OCI-LY3 (cell line): ENCODE measurements around the gene DENND4B.
A peak's percentile ranks its signal among the peaks of the same experiment; 100 is the strongest.

ENCODE experiments used
- H2AFZ ChIP-seq: fragments of 200-600, 300-600 bp; shearing (Covaris generic); 2 replicates; pipeline ENCODE4 v1.6.0; 2014; ENCODE audit warnings: antibody characterized with exemption, low read depth, low read length
- H3K27ac ChIP-seq: fragments of 200-600, 300-600 bp; sonication (generic); 2 replicates; pipeline ENCODE4 v1.5.1; 2014; ENCODE audit warnings: mild to moderate bottlenecking, low read length, moderate library complexity, mixed read lengths
- H3K27me3 ChIP-seq: fragments of 200-600, 300-600 bp; sonication (generic); 2 replicates; pipeline ENCODE4 v1.6.1; 2014; ENCODE audit warnings: low read depth, low read length, mixed read lengths
- H3K36me3 ChIP-seq: fragments of 200-600, 300-600 bp; sonication (generic); replicated peaks from 2 replicates; pipeline ENCODE3; 2014; ENCODE audit warnings: low read depth, low read length, mixed read lengths
- H3K4me1 ChIP-seq: fragments of 300-600, 200-600 bp; sonication (generic); 2 replicates; pipeline ENCODE4 v1.6.1; 2014; ENCODE audit warnings: low read length, mixed read lengths
- H3K4me2 ChIP-seq: fragments of 200-600, 300-600 bp; sonication (generic); 2 replicates; pipeline ENCODE4 v1.6.1; 2014; ENCODE audit warnings: low read length, mixed read lengths
- H3K4me3 ChIP-seq: fragments of 300-600, 200-600 bp; sonication (generic); 2 replicates; pipeline ENCODE4 v1.5.1; 2014; ENCODE audit warnings: antibody characterized with exemption, mild to moderate bottlenecking, low read length, moderate library complexity
- H3K79me2 ChIP-seq: fragments of 300-600, 200-600 bp; shearing (Covaris generic); 2 replicates; pipeline ENCODE4 v1.6.1; 2014; ENCODE audit warnings: mild to moderate bottlenecking, low read length, mixed read lengths
- H3K9ac ChIP-seq: fragments of 300-600, 200-600 bp; shearing (Covaris generic); 2 replicates; pipeline ENCODE4 v1.6.0; 2014; ENCODE audit warnings: mild to moderate bottlenecking, low read length, moderate library complexity
- H3K9me3 ChIP-seq: fragments of 200-600, 300-600 bp; shearing (Covaris generic); 2 replicates; pipeline ENCODE4 v1.6.1; 2014; ENCODE audit warnings: low read length, mixed read lengths; ENCODE audit not compliant: insufficient read depth
- H4K20me1 ChIP-seq: fragments of 200-600, 300-600 bp; sonication (generic); 2 replicates; pipeline ENCODE4 v1.6.1; 2016; ENCODE audit warnings: low read length, mixed read lengths; ENCODE audit not compliant: insufficient read depth
- EZH2phosphoT487 ChIP-seq: fragments of 200-600 bp; shearing (Covaris generic); IDR thresholded peaks from 2 replicates; pipeline ENCODE4 v1.6.1; 2018; ENCODE audit warnings: antibody characterized with exemption, mixed run types, low read depth
- TF ChIP-seq, protein P1 (sequence below): fragments of 200-600, 300-600 bp; sonication (generic); IDR thresholded peaks from 2 replicates; pipeline ENCODE4 v1.5.1; 2014; ENCODE audit warnings: antibody characterized with exemption, low read length, low read depth

Gene DENND4B

DNA sequence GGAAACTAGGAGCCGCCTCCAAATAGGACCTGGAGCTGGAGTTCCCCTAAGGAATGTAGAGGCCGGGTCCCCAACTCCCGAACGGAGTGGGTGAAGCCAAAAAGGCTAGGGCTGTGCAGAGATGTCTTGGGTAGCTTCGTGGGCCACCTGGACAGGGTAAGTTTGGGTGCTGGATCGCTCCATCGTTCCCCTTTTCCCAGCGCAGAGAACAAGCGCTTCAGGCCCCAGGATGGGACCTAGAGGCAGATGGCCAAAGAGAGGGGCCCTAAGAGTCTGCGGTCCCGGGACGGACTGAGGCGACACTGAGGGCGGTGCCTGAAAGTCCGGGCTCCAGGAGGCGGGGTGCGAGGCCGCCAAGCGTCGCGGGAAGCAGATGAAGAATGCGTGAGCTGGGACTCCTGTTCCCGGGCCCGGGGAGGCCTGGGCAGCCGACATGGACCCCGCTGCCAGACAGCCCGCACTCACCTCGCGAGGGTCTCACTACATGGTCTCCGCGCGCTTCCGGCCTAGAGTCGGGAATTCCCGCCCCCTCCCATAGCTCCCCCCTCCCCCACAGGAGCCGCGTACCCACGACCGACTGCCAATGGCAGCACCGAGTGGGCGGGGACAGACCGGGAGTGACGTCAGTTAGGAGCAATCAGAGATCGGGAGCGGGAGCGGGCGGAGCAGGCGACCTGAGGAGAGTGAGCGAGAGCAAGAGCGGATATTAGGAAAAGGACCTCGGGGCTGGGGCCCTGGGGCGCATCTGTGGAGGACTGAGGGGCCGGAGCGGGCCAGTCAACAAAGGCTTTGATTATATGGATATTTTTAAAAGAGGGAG, 16.7 kb upstream of the DENND4B start, which contains the start of gene SLC39A1:
Gene SLC39A1, minus strand, starts transcription at position 508 of the 820 bp plus-strand sequence. CDS start 822 bp downstream, outside the sequence.
- H3K36me3 ChIP-seq, result peaks cover 27% of the 10 kb centered on the region
- no peaks in the 10 kb centered on the region for H3K27me3 ChIP-seq
- no peak for TF ChIP-seq EZH2phosphoT487
- TF ChIP-seq, protein P1, sequence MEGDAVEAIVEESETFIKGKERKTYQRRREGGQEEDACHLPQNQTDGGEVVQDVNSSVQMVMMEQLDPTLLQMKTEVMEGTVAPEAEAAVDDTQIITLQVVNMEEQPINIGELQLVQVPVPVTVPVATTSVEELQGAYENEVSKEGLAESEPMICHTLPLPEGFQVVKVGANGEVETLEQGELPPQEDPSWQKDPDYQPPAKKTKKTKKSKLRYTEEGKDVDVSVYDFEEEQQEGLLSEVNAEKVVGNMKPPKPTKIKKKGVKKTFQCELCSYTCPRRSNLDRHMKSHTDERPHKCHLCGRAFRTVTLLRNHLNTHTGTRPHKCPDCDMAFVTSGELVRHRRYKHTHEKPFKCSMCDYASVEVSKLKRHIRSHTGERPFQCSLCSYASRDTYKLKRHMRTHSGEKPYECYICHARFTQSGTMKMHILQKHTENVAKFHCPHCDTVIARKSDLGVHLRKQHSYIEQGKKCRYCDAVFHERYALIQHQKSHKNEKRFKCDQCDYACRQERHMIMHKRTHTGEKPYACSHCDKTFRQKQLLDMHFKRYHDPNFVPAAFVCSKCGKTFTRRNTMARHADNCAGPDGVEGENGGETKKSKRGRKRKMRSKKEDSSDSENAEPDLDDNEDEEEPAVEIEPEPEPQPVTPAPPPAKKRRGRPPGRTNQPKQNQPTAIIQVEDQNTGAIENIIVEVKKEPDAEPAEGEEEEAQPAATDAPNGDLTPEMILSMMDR, result no peak
- peak within 1 kb of the TSS; percentile 45; the same call in 1 of the 2 replicates for H2AFZ ChIP-seq
- peak within 1 kb of the TSS; percentile 95 for H3K4me2 ChIP-seq
- peaks cover 58% of the 10 kb centered on the region for H3K79me2 ChIP-seq
- H3K27ac ChIP-seq, result peak within 1 kb of the TSS; percentile 77
- H4K20me1 ChIP-seq, result no peaks in the 10 kb centered on the region
- H3K9ac ChIP-seq, result peak within 1 kb of the TSS; percentile 99
- H3K9me3 ChIP-seq, result no peaks in the 10 kb centered on the region
- H3K4me1 ChIP-seq, result peaks cover 40% of the 10 kb centered on the region
- H3K4me3 ChIP-seq, result peak within 1 kb of the TSS; percentile 92

DNA sequence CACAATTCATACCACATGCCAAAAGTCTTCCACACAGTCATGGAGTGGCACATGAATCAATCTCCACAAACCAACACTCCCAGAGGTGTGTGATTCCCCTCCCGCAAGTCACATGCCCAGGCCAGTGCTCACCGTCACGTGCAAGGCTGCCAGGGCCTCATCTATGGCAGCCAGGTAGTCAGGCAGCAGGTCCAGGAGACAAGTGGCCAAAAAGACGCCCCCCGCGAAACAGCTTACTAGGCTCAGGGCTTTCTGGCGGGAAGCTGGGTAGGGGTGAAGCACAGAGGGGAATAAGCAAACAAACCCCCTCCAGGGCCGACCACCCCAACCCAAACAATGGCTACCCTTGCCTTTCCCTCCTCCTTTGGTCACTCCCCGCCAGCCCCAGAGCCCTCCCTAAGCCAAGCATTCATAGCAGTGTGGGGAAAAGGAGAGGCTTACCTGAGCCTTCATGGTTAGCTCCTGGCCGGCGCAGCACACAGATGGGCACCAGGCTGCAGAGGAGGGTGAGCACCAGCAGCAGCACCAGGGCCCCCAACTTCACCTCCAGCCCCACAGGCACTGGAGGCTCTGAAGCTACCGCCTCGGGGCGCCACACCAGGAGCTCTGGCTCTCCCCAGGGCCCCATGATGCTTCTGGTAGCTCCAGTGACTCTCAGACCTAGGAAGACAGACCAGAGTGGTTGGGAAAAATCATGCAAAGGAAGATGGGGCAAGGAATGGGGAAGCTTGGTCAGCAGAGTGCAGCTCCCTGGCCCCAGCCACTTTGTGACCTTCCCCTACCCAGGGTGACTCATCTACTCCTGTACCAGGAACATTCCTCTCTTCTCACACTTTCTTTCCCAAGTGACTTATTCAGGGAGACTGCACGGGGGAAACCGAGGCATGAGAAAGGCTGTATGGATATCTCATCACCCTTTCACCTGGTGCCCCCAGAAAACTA, 15.8 kb upstream of the DENND4B start:
- peak overlapping the region; percentile 99 for H3K9ac ChIP-seq
- TF ChIP-seq, protein P1, result peak; percentile 14; the same call in 1 of the 2 replicates
- no peak for TF ChIP-seq EZH2phosphoT487
- H3K27ac ChIP-seq, result peak overlapping the region; percentile 77
- peaks cover 67% of the 10 kb centered on the region for H3K79me2 ChIP-seq
- H3K27me3 ChIP-seq, result no peaks in the 10 kb centered on the region
- H3K4me2 ChIP-seq, result peak overlapping the region; percentile 95
- H3K9me3 ChIP-seq, result no peaks in the 10 kb centered on the region
- H4K20me1 ChIP-seq, result no peaks in the 10 kb centered on the region
- H2AFZ ChIP-seq, result no peak overlapping the region
- H3K4me3 ChIP-seq, result peak overlapping the region; percentile 92
- H3K4me1 ChIP-seq, result peaks cover 36% of the 10 kb centered on the region
- peaks cover 28% of the 10 kb centered on the region for H3K36me3 ChIP-seq

DNA sequence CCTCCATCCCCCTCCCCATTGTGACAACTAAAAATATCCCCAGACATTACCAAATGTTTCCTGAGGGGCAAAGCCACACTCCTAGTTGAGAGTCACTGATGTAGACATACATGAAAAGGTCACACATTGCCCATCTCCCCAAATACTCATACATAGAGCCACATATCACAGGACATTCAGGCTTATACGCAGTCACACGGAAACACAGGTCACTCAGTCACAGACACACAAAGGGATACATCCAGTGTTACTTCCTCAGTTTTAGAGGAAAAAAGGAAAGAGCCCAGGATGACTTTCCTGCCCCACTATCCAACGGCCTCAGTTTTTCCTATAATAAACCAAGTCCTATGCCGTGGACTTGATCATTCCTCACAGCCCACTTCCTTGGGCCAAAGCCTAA, 14.9 kb upstream of the DENND4B start:
- Histone ChIP-seq H3K27me3 (no peaks in the 10 kb centered on the region), H3K4me2 (peak overlapping the region; percentile 95), H3K9me3 (no peaks in the 10 kb centered on the region), H3K79me2 (peaks cover 70% of the 10 kb centered on the region), H4K20me1 (peaks cover 5% of the 10 kb centered on the region), H3K36me3 (peaks cover 38% of the 10 kb centered on the region), H3K27ac (peak overlapping the region; percentile 77), H3K9ac (peak overlapping the region; percentile 99), H3K4me1 (peaks cover 39% of the 10 kb centered on the region), H3K4me3 (peak overlapping the region; percentile 92), H2AFZ (no peak overlapping the region)
- no peak for TF ChIP-seq EZH2phosphoT487
- TF ChIP-seq, protein P1, result no peak

DNA sequence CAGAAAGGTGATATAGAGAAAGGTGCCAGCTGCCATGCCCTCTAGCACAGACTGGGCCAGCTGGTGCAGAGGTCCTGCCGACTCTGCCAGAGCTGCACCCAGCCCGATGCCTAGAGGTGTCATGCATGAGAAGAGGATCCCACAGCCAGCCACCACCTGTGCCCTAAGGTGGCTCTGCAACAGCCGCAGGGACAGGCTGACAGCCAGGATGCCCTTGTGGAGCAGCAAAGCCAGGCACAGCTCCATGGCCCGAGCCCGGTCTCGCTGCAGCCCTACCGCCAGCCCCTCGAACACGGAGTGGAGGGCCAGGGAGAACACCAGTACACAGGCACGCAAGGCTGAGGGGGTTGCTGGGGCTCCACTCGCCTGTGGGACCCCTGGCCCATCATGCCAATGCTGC, 13.7 kb upstream of the DENND4B start:
- no peak overlapping the region for H2AFZ ChIP-seq
- TF ChIP-seq, protein P1, result no peak
- TF ChIP-seq EZH2phosphoT487, result no peak
- H3K79me2 ChIP-seq, result peaks cover 70% of the 10 kb centered on the region
- H3K4me2 ChIP-seq, result no peak overlapping the region
- H3K36me3 ChIP-seq, result peaks cover 41% of the 10 kb centered on the region
- no peak overlapping the region for H3K9ac ChIP-seq
- H3K4me1 ChIP-seq, result peaks cover 41% of the 10 kb centered on the region
- H3K4me3 ChIP-seq, result no peak overlapping the region
- H3K9me3 ChIP-seq, result no peaks in the 10 kb centered on the region
- H4K20me1 ChIP-seq, result peaks cover 15% of the 10 kb centered on the region
- H3K27ac ChIP-seq, result no peak overlapping the region
- H3K27me3 ChIP-seq, result no peaks in the 10 kb centered on the region
